DOHH2 (cell line): ENCODE data around the gene SLC19A2.

Source experiments
- H3F3A ChIP-seq: fragments of 200-600 bp; sonication (generic), shearing (Covaris generic); 2 replicates; pipeline ENCODE4 v1.6.0; 2016; ENCODE audit warnings: antibody characterized with exemption, mild to moderate bottlenecking; ENCODE audit not compliant: control insufficient read depth, insufficient read depth
- H3K27ac ChIP-seq: fragments of 200-600 bp; sonication (generic); 2 replicates; pipeline ENCODE4 v1.5.1; 2014; ENCODE audit warnings: low read depth, mild to moderate bottlenecking, low read length, moderate library complexity
- H3K27me3 ChIP-seq: fragments of 200-600 bp; sonication (generic); 2 replicates; pipeline ENCODE4 v1.6.1; 2014; ENCODE audit warnings: mild to moderate bottlenecking, low read length, mixed read lengths; ENCODE audit not compliant: control insufficient read depth
- H3K36me3 ChIP-seq: fragments of 200-600 bp; sonication (generic); 2 replicates; pipeline ENCODE4 v1.6.1; 2014; ENCODE audit warnings: mild to moderate bottlenecking, low read length, moderate library complexity, mixed read lengths; ENCODE audit not compliant: control insufficient read depth
- H3K4me1 ChIP-seq: fragments of 200-600 bp; sonication (generic); 2 replicates; pipeline ENCODE4 v1.6.1; 2014; ENCODE audit warnings: mild to moderate bottlenecking, low read length, mixed read lengths; ENCODE audit not compliant: control insufficient read depth
- H3K4me2 ChIP-seq: fragments of 200-600 bp; sonication (generic); 2 replicates; pipeline ENCODE4 v1.6.0; 2014; ENCODE audit warnings: mild to moderate bottlenecking, low read length, moderate library complexity
- H3K4me3 ChIP-seq: fragments of 200-600 bp; sonication (generic); 2 replicates; pipeline ENCODE4 v1.5.1; 2014; ENCODE audit warnings: mild to moderate bottlenecking, low read length, mixed read lengths
- H3K79me2 ChIP-seq: fragments of 200-600 bp; sonication (generic); 2 replicates; pipeline ENCODE4 v1.6.1; 2014; ENCODE audit warnings: mild to moderate bottlenecking, low read length, mixed read lengths; ENCODE audit not compliant: control insufficient read depth
- H3K9me2 ChIP-seq: fragments of 200-600 bp; sonication (generic); replicated peaks from 2 replicates; pipeline ENCODE4 v1.6.1; 2014; ENCODE audit warnings: mild to moderate bottlenecking, low read length, mixed read lengths; ENCODE audit not compliant: control insufficient read depth
- H3K9me3 ChIP-seq: fragments of 200-600 bp; sonication (generic); 2 replicates; pipeline ENCODE4 v1.6.1; 2014; ENCODE audit warnings: antibody characterized with exemption, low read length, mixed read lengths; ENCODE audit not compliant: control insufficient read depth, insufficient read depth
- H4K20me1 ChIP-seq: fragments of 200-600 bp; sonication (generic); 2 replicates; pipeline ENCODE4 v1.6.0; 2014; ENCODE audit warnings: low read depth, mild to moderate bottlenecking, antibody characterized with exemption, low read length, moderate library complexity; ENCODE audit not compliant: control insufficient read depth, insufficient read depth
- CTCF ChIP-seq: fragments of 200-600 bp; sonication (generic); IDR thresholded peaks from one replicate; pipeline ENCODE4 v1.5.1; 2014; ENCODE audit warnings: antibody characterized with exemption, mild to moderate bottlenecking, low read depth, low read length; ENCODE audit not compliant: poor library complexity, severe bottlenecking
- EZH2phosphoT487 ChIP-seq: fragments of 200-600 bp; sonication (generic); IDR thresholded peaks from 2 replicates; pipeline ENCODE4 v1.6.1; 2017; ENCODE audit warnings: borderline replicate concordance, mild to moderate bottlenecking, antibody characterized with exemption, low read length, moderate library complexity, mixed read lengths

SLC19A2 gene

DNA sequence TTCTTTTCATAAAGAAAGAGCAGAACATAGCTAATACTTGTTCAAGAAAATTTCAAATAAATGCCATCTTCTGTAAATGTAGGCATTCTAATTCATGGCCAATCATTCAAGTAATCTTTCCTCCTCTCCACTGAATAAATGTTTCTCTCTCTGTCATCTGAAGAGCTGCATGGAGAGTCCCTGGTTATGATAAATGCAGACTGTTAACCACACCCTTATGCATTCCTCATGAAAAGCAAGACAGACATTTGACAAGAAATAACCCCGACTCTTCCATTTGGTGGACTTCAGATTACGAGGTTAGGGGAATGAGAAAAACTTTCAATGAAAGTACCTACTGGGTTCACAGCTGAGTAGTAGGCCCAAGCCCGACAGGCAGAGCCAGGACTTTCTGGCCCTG, 44.7 kb upstream of the SLC19A2 start:
- H3K4me2 ChIP-seq: no peak overlapping the region
- H3K4me3 ChIP-seq: no peak overlapping the region
- H3F3A ChIP-seq: no peaks in the 10 kb centered on the region
- TF ChIP-seq CTCF (no peak), EZH2phosphoT487 (no peak)
- no peaks in the 10 kb centered on the region for H4K20me1 ChIP-seq
- no peaks in the 10 kb centered on the region for H3K9me3 ChIP-seq
- no peaks in the 10 kb centered on the region for H3K36me3 ChIP-seq
- no peaks in the 10 kb centered on the region for H3K4me1 ChIP-seq
- no peaks in the 10 kb centered on the region for H3K79me2 ChIP-seq
- peaks cover 28% of the 10 kb centered on the region for H3K27me3 ChIP-seq
- H3K9me2 ChIP-seq: no peaks in the 10 kb centered on the region
- no peak overlapping the region for H3K27ac ChIP-seq

DNA sequence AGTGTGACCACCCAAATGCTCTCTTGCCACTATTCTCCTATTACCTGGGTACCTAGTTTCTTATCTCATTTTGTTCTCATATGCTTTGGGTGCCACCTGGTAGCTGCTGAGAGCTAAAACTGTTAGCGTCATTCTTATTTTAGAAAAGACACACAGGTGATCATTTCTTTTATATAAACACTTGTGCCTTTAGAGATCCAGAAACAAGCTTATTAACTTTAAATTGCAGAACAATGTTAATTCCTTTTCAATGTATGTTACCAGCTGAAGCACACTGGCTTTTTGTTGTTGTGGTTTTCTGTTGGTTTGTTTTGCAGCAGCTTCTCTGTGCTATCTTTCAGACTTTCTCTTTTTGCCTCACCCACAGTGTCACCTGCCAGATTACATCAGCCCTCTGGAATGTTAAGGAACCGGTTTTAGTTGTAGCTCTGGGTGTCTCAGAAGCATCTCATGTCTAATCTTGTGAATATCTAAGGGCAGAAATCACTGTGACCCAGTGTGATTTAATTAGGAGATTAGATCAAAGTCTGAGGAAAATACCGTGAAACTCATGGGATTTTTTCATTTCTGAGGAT, 43.4 kb upstream of the SLC19A2 start:
- Histone ChIP-seq H3K4me1 (no peaks in the 10 kb centered on the region), H3K4me2 (no peak overlapping the region), H3F3A (no peaks in the 10 kb centered on the region), H3K27ac (no peak overlapping the region), H3K79me2 (no peaks in the 10 kb centered on the region), H3K9me3 (no peaks in the 10 kb centered on the region), H3K4me3 (no peak overlapping the region), H3K9me2 (no peaks in the 10 kb centered on the region), H4K20me1 (no peaks in the 10 kb centered on the region), H3K36me3 (no peaks in the 10 kb centered on the region), H3K27me3 (peaks cover 28% of the 10 kb centered on the region)
- no peak for TF ChIP-seq EZH2phosphoT487

- Histone ChIP-seq H3K4me2 (no peak overlapping the region), H3K36me3 (no peaks in the 10 kb centered on the region), H3K9me2 (no peaks in the 10 kb centered on the region), H3K4me1 (no peaks in the 10 kb centered on the region), H3K9me3 (no peaks in the 10 kb centered on the region), H3F3A (no peaks in the 10 kb centered on the region), H3K27ac (no peak overlapping the region), H3K79me2 (no peaks in the 10 kb centered on the region), H3K4me3 (no peak overlapping the region), H4K20me1 (no peaks in the 10 kb centered on the region), H3K27me3 (peaks cover 28% of the 10 kb centered on the region)
- TF ChIP-seq CTCF (no peak), EZH2phosphoT487 (no peak)
Measured at GRCh38 chr1:169528215-169529067, 42.7 kb upstream of the SLC19A2 start.
